GM12892 (cell line): ENCODE results near the gene PHACTR2.

ENCODE experiments used
- POLR2A ChIP-seq: IDR thresholded peaks from 2 replicates; pipeline ENCODE4 v1.6.1; 2011; ENCODE audit warnings: low read depth, low read length, control low read depth
- TAF1 ChIP-seq: IDR thresholded peaks from 2 replicates; pipeline ENCODE4 v1.6.1; 2011; ENCODE audit warnings: low read depth, mild to moderate bottlenecking, control low read depth, low read length, borderline replicate concordance

DNA sequence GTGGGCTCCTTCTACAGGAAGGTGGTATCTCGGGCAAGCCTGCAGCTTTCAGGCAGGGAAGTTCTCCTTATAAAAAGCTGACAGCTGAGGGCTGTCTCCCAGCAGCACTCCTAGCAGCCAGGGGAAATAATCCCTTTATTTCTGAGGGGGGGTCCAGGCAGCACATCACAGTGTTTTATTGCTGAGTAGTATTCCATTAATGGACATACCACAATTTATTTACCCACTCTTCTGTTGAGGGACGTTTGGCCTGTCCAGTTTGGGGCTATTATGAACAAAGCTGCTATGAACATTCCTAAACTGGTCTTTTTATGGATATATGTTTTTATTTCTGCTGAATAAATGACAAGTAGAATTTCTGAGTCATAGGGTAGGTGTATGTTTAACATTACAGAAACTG lies 20.0 kb upstream of the PHACTR2 start:
- no peak for TF ChIP-seq TAF1
- no peak for TF ChIP-seq POLR2A
